Iris pigment epithelial cell (primary cell): Measurements from ENCODE around the gene PRKCA.
"Not testable (repeated sequence)": the region's sequence is repeated elsewhere in the genome, so short reads cannot be mapped to it uniquely, and the experiment has no call there.

Experiments used
- DNase-seq: peaks from one replicate; pipeline ENCODE4 v3.0.0-alpha.2; 2011; ENCODE audit warnings: low read depth

PRKCA gene

GRCh38 chr17:66715076-66715675 is 412.8 kb downstream of the PRKCA start:
- no peak for DNase-seq

GRCh38 chr17:66715745-66716156 is 413.3 kb downstream of the PRKCA start:
- DNase-seq = peak; percentile 67

- no peak for DNase-seq
These were observed 414.0 kb downstream of the PRKCA start for GRCh38 chr17:66716236-66717026.

- DNase-seq = peak; percentile 16
These were observed 415.2 kb downstream of the PRKCA start for GRCh38 chr17:66717641-66718058.

GRCh38 chr17:66720027-66720426 is 417.6 kb downstream of the PRKCA start:
- DNase-seq = no peak

- DNase-seq = no peak
These were observed 418.2 kb downstream of the PRKCA start for GRCh38 chr17:66720567-66720966.

- DNase-seq = no peak
These were observed 419.9 kb downstream of the PRKCA start for GRCh38 chr17:66722341-66722740.

- peak; percentile 34 for DNase-seq
These were observed 422.3 kb downstream of the PRKCA start for GRCh38 chr17:66724581-66725341.

GRCh38 chr17:66725438-66725837 is 423.0 kb downstream of the PRKCA start:
- DNase-seq = not testable (repeated sequence)

GRCh38 chr17:66725956-66726355 is 423.5 kb downstream of the PRKCA start:
- DNase-seq = no peak

- DNase-seq = no peak
These were observed 424.0 kb downstream of the PRKCA start for GRCh38 chr17:66726371-66726770.

- no peak for DNase-seq
These were observed 424.4 kb downstream of the PRKCA start for GRCh38 chr17:66726846-66727245.

GRCh38 chr17:66727634-66728570 is 425.5 kb downstream of the PRKCA start:
- DNase-seq = peak; percentile 63

- DNase-seq = no peak
These were observed 428.1 kb downstream of the PRKCA start for GRCh38 chr17:66730461-66730923.

- peak; percentile 51 for DNase-seq
These were observed 431.3 kb downstream of the PRKCA start for GRCh38 chr17:66733759-66734158.

- DNase-seq = no peak
These were observed 432.0 kb downstream of the PRKCA start for GRCh38 chr17:66734186-66734943.

GRCh38 chr17:66737524-66737923 is 435.1 kb downstream of the PRKCA start:
- DNase-seq = peak; percentile 72

- DNase-seq = no peak
These were observed 435.9 kb downstream of the PRKCA start for GRCh38 chr17:66738301-66738700.

- DNase-seq = no peak
These were observed 437.1 kb downstream of the PRKCA start for GRCh38 chr17:66739553-66739952.

GRCh38 chr17:66740226-66740625 is 437.8 kb downstream of the PRKCA start:
- no peak for DNase-seq

- no peak for DNase-seq
These were observed 441.1 kb downstream of the PRKCA start for GRCh38 chr17:66743511-66743910.
